H1 (cell line): ENCODE data around the gene CUZD1.
"Not testable (repeated sequence)": the region's sequence is repeated elsewhere in the genome, so short reads cannot be mapped to it uniquely, and the experiment has no call there.

Experiments
- CEBPB ChIP-seq: IDR thresholded peaks from 2 replicates; pipeline ENCODE4 v1.6.1; 2012; ENCODE audit warnings: low read depth, low read length
- CHD1 ChIP-seq: IDR thresholded peaks from 2 replicates; pipeline ENCODE4 v1.6.1; 2012; ENCODE audit warnings: low read depth, low read length, improper control_type of control experiment
- CREB1 ChIP-seq: IDR thresholded peaks from 2 replicates; pipeline ENCODE4 v1.6.1; 2012; ENCODE audit warnings: inconsistent platforms
- POLR2A ChIP-seq, 2 experiments: IDR thresholded peaks; 1 replicate in 1 of 2; 2 replicates in 1 of 2; pipeline ENCODE4 v1.6.1; 2011; ENCODE audit warnings: low read depth in 2 of 2, low read length in 2 of 2, mild to moderate bottlenecking in 2 of 2; ENCODE audit errors: control extremely low read depth in 1 of 2
- RFX5 ChIP-seq: IDR thresholded peaks from 2 replicates; pipeline ENCODE4 v1.6.1; 2011; ENCODE audit warnings: low read depth, low read length, improper control_type of control experiment, borderline replicate concordance
- SP1 ChIP-seq: IDR thresholded peaks from 2 replicates; pipeline ENCODE4 v1.6.1; 2011; ENCODE audit warnings: low read depth, low read length
- TEAD4 ChIP-seq: IDR thresholded peaks from 2 replicates; pipeline ENCODE4 v1.6.1; 2012; ENCODE audit warnings: low read depth, low read length, inconsistent platforms, mixed read lengths
- USF2 ChIP-seq: IDR thresholded peaks from 2 replicates; pipeline ENCODE4 v1.6.1; 2011; ENCODE audit warnings: low read length, improper control_type of control experiment
- YY1 ChIP-seq: IDR thresholded peaks from 2 replicates; pipeline ENCODE4 v1.6.1; 2011; ENCODE audit warnings: low read depth, mild to moderate bottlenecking, low read length
- TF ChIP-seq, protein P1 (sequence below), 3 experiments: IDR thresholded peaks; 1 replicate in 2 of 3; 2 replicates in 1 of 3; pipeline versions ENCODE4 v1.5.1 to v1.6.1; 2011; ENCODE audit warnings: low read length in 3 of 3, mild to moderate bottlenecking in 3 of 3, inconsistent platforms in 2 of 3, low read depth in 1 of 3, moderate library complexity in 1 of 3; ENCODE audit not compliant: insufficient read depth in 1 of 3; ENCODE audit errors: control extremely low read depth in 1 of 3

DNA sequence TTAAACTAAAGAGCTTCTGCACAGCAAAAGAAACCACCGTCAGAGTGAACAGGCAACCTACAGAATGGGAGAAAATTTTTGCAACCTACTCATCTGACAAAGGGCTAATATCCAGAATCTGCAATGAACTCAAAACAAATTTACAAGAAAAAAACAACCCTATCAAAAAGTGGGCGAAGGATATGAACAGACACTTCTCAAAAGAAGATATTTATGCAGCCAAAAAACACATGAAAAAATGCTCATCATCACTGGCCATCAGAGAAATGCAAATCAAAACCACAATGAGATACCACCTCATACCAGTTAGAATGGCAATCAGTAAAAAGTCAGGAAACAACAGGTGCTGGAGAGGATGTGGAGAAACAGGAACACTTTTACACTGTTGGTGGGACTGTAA lies 26.3 kb upstream of the CUZD1 start:
- TF ChIP-seq, protein P1, sequence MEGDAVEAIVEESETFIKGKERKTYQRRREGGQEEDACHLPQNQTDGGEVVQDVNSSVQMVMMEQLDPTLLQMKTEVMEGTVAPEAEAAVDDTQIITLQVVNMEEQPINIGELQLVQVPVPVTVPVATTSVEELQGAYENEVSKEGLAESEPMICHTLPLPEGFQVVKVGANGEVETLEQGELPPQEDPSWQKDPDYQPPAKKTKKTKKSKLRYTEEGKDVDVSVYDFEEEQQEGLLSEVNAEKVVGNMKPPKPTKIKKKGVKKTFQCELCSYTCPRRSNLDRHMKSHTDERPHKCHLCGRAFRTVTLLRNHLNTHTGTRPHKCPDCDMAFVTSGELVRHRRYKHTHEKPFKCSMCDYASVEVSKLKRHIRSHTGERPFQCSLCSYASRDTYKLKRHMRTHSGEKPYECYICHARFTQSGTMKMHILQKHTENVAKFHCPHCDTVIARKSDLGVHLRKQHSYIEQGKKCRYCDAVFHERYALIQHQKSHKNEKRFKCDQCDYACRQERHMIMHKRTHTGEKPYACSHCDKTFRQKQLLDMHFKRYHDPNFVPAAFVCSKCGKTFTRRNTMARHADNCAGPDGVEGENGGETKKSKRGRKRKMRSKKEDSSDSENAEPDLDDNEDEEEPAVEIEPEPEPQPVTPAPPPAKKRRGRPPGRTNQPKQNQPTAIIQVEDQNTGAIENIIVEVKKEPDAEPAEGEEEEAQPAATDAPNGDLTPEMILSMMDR (IDR thresholded peaks at IDR 0.05; ENCODE audit: control extremely low read depth in 1 of 3, insufficient read depth in 1 of 3, low read depth in 1 of 3, low read length in 3 of 3) = not testable (repeated sequence)
- TF ChIP-seq RFX5; YY1; TEAD4; CREB1; CHD1; USF2; POLR2A (IDR thresholded peaks at IDR 0.05; ENCODE audit: control extremely low read depth in 1 of 2, low read depth in 2 of 2, low read length in 2 of 2); SP1; CEBPB: not testable (repeated sequence)
